Measurements from ENCODE around the gene UNC45A. TPM values are rescaled to one million over a fixed set of nuclear protein-coding genes. Genes with fewer than 3 reads are reported as not detected.

The UNC45A gene
- total and polyA plus RNA-seq, 2 of the 13 experiments (the other 11 are each of a cell fraction or from before 2014, with no cell fraction given) = 33.8 to 39.7 TPM

DNA sequence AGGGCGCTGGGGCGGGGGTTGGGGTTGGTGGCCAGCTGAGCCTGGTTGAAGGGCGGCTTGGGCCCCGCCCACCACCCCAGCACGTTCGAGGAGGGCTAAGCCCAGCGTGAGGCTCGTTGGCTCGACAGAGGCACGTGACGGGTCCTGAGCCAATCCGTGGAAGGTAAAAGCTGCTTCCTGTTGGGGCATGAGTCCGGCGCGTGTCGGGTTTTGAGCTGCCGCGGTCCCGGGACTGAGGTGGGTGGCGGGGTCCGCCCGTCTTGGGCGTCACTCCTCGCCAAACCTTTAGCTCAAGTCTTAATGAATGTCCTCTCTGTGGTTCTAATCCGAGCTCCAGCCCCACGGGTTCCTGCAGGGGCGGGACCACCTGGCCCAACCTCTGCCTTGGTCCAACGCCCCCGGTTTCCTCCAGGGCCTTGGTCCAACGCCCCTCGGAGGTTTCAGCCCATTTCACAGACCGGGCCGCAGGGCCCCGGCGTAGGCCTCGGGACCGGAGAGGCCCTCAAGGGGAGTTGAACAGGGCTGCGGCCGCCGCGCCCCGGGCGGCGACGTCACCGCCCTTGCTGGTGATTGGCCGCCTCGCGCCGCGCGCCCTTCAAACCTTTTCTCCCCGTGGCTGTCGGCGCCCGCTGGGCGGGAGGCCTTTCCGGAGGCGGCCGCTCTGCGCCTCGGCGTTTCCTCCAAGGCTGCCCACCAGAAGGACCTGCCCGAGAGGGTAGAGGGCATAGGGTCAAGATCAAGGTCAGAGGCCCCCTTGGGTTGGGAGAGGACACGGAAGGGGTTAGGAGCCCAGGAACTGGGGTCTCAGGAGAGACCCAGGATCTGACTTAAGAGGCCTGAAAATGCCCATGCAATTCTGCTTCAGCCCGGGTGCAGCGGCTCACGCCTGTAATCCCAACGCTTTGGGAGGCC lies 19.9 kb downstream of the UNC45A start, which contains the start of gene RCCD1 (continued):
- TF ChIP-seq ZGPAT (CRISPR knock-in tag; IDR thresholded peaks at IDR 0.05) = peak; percentile 86
- peak; percentile 83 for TF ChIP-seq ASH2L (IDR thresholded peaks at IDR 0.05; ENCODE audit: insufficient read length, low read depth, low read length)
- TF ChIP-seq CBX5 (CRISPR knock-in tag; IDR thresholded peaks at IDR 0.05; ENCODE audit: borderline replicate concordance) = peak; percentile 29; the same call in 1 of the 2 replicates
- TF ChIP-seq SP5 (CRISPR knock-in tag; IDR thresholded peaks at IDR 0.05; ENCODE audit: borderline replicate concordance, low read depth) = peak; percentile 66
- no peak for TF ChIP-seq CEBPB (IDR thresholded peaks at IDR 0.05; ENCODE audit: borderline replicate concordance, low read depth, low read length)
- TF ChIP-seq NBN (conservative IDR thresholded peaks at IDR 0.05) = no peak
- TF ChIP-seq GLI4 (CRISPR knock-in tag; IDR thresholded peaks at IDR 0.05; ENCODE audit: borderline replicate concordance) = peak; percentile 83; the same call in 1 of the 2 replicates
- TF ChIP-seq YEATS4 (CRISPR knock-in tag; IDR thresholded peaks at IDR 0.05; ENCODE audit: borderline replicate concordance) = peak; percentile 96
- peak; percentile 80; the same call in 1 of the 2 replicates for TF ChIP-seq ZNF232 (CRISPR knock-in tag; IDR thresholded peaks at IDR 0.05; ENCODE audit: borderline replicate concordance)
- TF ChIP-seq ZFP36L2 (CRISPR knock-in tag; IDR thresholded peaks at IDR 0.05) = no peak
- TF ChIP-seq SCMH1 (CRISPR knock-in tag; IDR thresholded peaks at IDR 0.05; ENCODE audit: borderline replicate concordance) = no peak
- TF ChIP-seq GRHL1 (CRISPR knock-in tag; conservative IDR thresholded peaks at IDR 0.05) = no peak
- peak; percentile 51 for TF ChIP-seq SP2 (CRISPR knock-in tag; IDR thresholded peaks at IDR 0.05)
- TF ChIP-seq TEAD3 (CRISPR knock-in tag; optimal IDR thresholded peaks at IDR 0.05; ENCODE audit: borderline replicate concordance) = no peak
- TF ChIP-seq ZNF431 (CRISPR knock-in tag; IDR thresholded peaks at IDR 0.05; ENCODE audit: borderline replicate concordance, low read depth) = peak; percentile 72; the same call in 1 of the 2 replicates
- no peak; the same call in 1 of the 2 replicates for TF ChIP-seq CBFB (CRISPR knock-in tag; IDR thresholded peaks at IDR 0.05)
- no peak for TF ChIP-seq RELA (CRISPR knock-in tag; IDR thresholded peaks at IDR 0.05)
- TF ChIP-seq FOSL1 (CRISPR knock-in tag; IDR thresholded peaks at IDR 0.05; ENCODE audit: borderline replicate concordance) = peak; percentile 50
- TF ChIP-seq USF2 (IDR thresholded peaks at IDR 0.05; ENCODE audit: low read depth, low read length) = peak; percentile 96
- TF ChIP-seq USF2 (CRISPR knock-in tag; IDR thresholded peaks at IDR 0.05; ENCODE audit: borderline replicate concordance) = peak; percentile 98
- TF ChIP-seq, protein P1, sequence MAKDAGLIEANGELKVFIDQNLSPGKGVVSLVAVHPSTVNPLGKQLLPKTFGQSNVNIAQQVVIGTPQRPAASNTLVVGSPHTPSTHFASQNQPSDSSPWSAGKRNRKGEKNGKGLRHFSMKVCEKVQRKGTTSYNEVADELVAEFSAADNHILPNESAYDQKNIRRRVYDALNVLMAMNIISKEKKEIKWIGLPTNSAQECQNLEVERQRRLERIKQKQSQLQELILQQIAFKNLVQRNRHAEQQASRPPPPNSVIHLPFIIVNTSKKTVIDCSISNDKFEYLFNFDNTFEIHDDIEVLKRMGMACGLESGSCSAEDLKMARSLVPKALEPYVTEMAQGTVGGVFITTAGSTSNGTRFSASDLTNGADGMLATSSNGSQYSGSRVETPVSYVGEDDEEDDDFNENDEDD (CRISPR knock-in tag; IDR thresholded peaks at IDR 0.05; ENCODE audit: borderline replicate concordance) = peak; percentile 97

Data from HepG2 (cell line).